Pulmonary artery endothelial cell (primary cell): ENCODE measurements around the gene PGA5. TPM values are rescaled to one million over a fixed set of nuclear protein-coding genes. Genes with fewer than 3 reads are reported as not detected.
"Not testable (repeated sequence)": the region's sequence is repeated elsewhere in the genome, so short reads cannot be mapped to it uniquely, and the experiment has no call there.

Experiments
- DNase-seq: peaks from one replicate; pipeline ENCODE4 v3.0.0-alpha.2; 2011; ENCODE audit warnings: low read depth, low spot score
- total RNA-seq: library from RNA; depleted of rRNA; stranded (reverse); fragments of >200 nt; gene quantifications from 2 replicates; pipeline ENCODE4 v1.2.3, GENCODE V29; 2014

Gene PGA5
- not detected in 2 replicates for total RNA-seq

DNA sequence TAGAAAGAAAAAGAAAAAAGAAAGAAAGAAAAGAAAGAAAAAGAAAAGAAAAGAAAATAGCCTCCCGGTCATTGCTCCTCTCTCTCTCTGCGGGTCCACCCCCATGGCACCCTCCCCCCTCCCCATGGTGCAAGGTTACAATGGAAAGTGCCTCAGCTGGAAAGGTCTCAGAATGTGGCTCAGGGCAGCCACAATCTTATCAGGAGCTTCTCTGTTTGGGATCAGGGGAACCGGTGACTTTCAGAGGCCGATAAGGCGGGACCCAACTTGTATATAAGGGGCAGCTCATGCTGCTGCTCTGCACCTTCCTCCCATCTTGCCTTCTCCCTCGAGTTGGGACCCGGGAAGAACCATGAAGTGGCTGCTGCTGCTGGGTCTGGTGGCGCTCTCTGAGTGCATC, at the start of gene PGA5:
Gene PGA5 (plus strand): TSS at position 301 of the 400 bp plus-strand sequence. CDS start 52 bp downstream, at position 353.
- DNase-seq: not testable (repeated sequence)

DNA sequence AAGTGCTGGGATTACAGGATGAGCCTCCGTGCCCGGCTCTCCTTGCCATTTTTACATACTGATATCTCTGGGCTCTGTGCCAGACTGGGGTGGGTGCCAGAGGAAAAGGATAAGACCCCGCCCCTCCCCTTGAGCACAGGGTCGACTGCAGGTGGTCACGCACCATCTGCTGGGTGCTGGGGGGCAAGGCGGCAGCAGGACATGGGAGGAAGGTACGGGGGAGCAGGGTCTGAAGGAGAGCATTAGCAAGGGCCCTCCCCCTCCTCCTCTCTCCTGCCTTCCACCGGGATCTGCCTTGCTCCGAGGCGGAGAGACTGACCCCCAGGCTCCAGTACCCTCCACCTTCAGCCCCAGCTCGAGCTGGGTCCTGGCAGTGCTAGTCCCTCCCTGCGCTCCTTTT, 47.4 kb upstream of the PGA5 start:
- DNase-seq: no peak

DNA sequence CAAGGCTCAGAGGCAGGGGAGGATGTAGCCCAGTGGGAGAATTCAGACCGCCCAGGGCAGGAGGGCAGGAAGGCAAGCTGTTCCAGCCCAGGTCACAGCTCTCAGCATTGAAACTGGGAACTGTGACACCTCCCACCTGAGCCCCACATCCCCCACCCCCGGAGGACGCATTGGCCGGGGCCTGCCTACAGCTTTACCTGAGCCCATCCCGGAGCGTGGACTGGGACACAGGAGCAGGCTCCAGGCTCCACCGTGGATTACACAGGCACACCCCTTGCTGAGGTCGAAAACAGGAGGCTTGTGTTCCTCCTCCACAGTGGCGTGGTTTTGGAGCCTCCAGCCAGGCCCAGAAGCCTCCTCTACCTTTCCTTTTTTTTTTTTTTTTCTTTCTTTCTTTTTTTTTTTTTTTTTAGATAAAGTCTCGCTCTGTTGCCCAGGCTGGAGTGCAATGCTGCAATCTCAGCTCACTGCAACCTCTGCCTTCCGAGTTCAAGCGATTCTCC, 46.8 kb upstream of the PGA5 start:
- no peak for DNase-seq

DNA sequence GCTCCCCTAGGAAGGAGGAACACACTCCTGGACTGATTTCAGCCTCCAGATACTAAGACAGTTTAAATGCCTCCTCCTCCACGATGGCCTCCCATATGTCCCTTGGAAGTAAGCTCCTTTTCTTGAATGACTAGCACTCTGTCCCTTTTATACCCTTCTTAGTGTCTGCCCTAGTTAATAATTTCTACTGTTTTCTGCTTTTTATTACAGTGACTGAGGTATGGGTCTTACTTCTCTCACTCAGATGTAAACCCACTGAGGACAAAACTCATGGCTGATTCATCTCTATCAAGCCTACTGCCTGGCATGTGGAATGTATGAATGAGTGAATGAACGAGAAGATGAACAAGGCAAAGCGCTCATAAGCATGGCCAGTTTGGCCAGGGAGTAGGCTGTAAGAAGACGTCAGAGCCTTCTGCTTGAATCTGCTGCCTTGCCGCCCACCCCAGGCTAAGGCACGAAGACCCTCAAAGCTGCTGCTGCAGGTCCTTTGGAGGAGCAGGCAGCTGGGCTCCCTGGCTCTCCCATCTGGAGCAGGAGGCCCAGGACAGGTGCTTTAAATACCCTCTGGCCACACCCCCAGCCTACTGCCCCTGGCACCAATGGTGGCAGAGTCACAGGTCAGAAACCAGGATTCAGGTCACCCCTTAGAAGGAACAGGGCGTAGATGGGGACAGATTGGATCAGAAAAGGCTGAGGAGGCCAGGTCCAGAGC, 45.8 kb upstream of the PGA5 start:
- no peak for DNase-seq

DNA sequence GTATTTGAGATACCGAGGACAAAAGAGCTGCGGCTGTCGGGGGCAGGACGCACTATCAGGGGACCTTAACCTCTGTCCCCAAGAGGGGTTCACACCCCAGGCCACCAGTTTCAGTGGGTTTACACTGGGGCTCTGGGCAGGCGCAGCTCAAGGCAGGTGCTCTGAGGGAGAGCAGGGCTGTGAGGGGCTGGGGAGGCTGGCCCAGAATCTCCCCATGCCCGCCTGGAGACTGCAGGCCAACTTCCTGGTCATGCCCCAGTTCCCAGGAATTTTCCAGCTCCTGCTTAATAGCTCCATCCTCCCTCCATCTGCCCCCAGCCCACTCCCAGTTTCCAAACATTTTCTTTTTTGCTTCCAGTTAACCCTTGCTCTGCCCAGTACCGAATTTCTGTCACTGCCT, 45.3 kb upstream of the PGA5 start:
- DNase-seq: no peak

DNA sequence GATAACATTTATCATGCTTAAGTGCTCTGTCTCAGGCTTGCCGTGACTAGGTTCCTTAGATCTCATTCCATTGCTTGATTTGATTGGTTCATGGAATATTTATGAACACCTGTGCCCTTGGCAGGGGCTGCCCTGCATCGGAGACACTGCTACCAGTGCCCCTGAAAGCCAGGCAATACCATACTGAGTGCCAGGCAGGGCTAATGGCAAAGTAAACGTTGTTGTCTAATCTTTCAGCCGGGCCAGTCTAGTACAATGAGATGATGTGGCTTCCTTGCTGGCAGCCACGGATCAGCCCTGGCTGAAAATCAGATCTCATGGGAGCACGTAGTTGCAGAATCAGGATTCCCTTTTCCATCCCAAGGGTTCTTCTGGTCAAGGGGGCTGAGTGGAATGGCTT, 42.6 kb upstream of the PGA5 start:
- no peak for DNase-seq

DNA sequence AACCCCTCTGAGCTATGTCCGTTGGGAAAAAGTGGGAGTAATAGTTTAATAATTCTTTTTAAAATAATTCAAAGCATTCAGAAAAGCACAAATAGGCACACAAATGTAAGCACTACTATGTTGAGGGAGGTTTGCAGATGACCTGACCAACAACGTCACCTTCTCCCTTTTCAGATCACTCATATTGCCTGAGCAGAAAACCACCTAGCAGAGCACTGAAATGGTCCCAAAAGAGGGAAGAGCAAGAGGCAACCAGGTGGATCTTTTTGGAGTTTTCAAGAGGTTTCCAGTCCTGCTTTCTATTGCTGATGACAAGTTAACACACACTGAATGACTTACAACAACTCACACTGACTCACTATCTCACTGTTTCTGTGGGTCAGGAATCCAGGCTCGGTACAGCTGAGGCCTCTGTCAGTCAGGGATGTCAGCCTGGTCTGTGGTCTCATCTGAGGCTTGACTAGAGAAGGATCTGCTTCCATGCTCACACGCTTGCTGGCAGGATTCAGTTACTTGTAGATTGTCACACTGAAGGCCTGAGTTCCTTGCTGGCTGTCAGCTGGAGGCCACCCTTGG, 41.9 kb upstream of the PGA5 start:
- no peak for DNase-seq

DNA sequence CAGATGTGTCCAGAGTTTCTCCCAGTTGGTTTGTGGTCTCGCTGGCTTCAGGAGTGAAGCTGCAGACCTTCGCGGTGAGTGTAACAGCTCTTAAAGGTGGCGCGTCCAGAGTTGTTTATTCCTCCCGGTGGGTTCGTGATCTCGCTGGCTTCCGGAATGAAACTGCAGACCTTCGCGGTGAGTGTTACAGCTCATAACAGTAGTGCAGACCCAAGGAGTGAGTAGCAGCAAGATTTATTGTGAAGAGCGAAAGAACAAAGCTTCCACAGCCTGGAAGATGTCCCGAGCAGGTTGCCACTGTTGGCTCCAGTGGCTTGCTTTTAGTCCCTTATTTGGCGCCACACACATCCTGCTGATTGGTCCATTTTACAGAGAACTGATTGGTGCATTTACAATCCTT, 39.5 kb upstream of the PGA5 start:
- DNase-seq: no peak

DNA sequence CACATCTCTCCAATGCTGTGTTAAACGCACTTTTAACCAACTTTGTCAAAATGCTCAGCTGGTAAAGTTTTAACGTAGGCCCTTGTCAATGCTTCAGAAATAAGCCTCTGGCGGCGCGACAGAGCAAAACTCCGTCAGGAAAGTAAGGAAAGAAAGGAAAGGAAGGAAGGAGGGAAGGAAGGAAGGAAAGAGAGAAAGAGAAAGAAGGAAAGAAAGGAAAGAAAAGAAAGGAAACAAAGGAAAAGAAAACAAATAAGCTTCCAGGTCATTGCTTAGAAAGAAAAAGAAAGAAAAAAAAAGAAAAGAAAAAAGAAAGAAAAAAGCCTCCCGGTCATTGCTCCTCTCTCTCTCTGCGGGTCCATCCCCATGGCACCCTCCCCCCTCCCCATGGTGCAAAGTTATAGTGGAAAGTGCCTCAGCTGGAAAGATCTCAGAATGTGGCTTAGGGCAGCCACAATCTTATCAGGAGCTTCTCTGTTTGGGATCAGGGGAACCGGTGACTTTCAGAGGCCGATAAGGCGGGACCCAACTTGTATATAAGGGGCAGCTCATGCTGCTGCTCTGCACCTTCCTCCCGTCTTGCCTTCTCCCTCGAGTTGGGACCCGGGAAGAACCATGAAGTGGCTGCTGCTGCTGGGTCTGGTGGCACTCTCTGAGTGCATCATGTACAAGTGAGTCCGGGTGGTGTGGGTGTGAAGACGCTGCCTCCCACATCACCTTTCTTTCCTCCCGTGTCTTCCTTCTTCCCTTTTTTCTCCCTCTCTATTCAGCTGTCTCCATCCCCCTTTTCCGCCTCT, 37.8 kb upstream of the PGA5 start, which contains the start of gene PGA3:
Gene PGA3 (plus strand): TSS at position 566 of the 797 bp plus-strand sequence. CDS start 50 bp downstream, at position 616.
- DNase-seq: not testable (repeated sequence)

DNA sequence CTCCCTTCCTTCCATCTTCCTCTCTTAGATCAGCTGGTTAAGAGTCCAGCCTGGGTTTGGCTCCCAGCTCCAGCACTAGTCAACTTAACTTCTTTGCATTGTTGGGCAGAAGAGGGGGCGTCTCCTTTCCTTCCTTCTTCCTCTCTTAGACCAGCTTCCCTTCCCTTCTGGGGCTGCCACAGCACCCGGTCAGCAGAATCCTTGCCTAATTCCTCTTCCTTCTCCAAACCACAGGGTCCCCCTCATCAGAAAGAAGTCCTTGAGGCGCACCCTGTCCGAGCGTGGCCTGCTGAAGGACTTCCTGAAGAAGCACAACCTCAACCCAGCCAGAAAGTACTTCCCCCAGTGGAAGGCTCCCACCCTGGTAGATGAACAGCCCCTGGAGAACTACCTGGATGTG, 37.1 kb upstream of the PGA5 start:
- not testable (repeated sequence) for DNase-seq

DNA sequence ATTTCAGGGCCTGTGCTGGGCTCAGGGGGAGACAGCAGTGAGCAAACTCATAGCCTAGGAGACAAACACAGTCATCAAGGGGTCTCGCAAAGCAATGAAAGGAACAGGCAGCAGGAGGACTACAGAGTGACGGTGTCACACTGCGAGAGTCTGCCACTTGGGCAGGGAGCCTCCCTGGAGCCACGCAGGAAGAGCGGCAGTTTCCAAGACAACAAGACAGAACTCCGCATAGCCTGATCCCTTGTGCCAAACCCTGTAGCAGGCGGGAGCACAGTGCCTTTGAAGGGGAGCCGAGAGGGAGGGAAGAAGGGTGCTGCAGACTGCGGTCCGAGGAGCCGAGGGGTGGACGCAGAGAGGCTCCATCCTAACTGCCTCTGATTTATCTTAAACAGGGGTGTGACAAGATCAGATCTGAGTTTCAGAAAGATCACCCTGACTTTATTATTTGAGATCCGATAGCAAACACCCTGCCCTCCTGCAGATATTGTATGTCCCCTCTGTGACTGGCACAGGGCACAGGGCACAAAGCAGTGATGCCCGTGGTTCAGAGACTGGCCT, 36.4 kb upstream of the PGA5 start:
- DNase-seq: not testable (repeated sequence)

DNA sequence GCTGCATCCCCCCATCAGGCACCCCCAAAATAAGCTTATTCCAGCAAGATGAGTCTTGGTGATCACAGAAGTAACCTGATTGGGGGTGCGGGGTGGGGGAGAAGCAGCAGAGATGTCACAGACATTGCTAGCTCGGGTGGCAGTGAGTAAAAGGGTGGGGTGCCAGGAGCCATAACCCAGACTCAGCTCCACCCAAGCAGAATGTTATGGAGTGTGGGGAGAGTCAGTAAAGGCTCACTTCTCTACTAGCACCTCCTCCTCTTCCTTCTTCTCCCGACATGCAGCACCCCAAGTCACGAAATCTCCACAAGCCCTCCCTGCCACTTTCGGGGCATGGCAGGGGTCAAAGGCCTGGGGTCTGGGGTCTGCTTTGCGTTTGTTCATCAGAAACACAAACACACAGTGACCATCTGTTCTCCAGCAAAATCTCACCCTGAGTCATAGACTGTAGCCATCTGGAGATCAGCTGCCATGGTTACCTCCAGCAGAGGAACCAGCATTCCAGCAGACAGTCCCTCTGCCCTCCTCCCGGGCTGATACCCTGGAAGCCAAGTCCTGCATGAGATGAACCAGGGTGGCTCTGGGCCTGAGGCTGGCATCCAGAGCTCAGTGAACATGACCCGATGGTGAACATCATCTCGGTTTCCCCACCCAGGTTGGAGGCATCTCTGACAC, 33.2 kb upstream of the PGA5 start:
- DNase-seq: not testable (repeated sequence)

DNA sequence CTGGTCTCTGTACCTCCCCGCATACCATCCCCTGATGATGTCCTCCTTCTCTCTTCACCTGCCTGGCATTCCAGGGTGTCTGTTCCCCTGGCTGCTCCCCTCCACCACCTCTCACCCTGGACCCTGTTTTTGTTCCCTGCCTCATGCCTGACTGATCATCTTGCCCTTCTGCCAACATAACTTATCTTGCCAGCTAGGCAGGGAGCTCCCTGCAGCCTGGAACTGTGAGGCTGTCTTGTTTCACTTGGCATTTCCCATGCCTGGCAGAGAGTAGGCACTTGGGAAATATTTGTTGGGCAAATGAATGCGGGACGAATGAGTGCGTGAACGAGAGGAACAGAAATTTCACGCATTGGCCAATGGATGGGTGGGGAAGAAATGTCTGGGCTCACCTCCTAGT, 30.3 kb upstream of the PGA5 start:
- DNase-seq: not testable (repeated sequence)

DNA sequence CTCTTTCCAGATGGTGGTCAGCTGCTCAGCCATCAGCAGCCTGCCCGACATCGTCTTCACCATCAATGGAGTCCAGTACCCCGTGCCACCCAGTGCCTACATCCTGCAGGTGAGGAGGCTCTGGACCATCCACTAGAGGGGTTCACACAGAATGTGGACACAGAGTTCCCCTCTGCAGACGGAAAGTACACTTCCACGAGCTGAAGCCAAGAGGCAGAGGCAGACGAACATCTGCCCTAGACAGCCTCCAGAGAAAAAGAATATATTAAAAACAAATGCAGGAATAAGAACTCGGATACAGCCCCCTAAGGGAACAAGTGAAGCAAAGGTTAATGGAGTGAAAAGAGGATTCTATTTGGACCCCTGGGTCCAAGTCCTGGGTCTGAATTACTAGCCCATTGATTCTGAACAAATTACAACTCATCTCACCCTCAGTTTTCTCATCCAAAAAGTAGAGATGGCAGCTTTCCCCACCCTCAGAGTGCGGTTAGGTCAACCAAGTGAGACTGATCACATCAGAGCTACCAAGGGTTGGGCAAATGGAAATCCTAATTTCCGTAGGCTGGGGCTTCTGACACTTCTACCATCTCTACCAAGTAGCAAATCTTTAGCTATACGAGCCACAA, 29.5 kb upstream of the PGA5 start:
- DNase-seq: not testable (repeated sequence)

DNA sequence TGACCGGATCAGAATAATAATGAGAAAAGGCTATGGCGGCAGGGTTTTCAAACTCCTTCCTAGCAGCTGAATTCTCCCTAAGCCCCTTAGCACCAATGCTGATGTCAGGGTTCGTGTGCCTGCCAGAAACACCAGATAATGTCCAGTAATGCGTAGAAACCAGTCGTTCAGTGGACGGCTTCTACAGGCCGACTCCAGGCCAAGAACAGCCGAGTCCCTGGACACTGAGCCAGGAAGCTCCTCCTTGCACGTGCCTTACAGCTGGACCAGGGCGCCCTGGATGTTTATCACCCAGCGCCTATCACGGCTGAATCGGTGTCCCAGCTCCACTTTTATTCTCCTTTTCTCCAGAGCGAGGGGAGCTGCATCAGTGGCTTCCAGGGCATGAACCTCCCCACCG, 28.8 kb upstream of the PGA5 start:
- DNase-seq: not testable (repeated sequence)

DNA sequence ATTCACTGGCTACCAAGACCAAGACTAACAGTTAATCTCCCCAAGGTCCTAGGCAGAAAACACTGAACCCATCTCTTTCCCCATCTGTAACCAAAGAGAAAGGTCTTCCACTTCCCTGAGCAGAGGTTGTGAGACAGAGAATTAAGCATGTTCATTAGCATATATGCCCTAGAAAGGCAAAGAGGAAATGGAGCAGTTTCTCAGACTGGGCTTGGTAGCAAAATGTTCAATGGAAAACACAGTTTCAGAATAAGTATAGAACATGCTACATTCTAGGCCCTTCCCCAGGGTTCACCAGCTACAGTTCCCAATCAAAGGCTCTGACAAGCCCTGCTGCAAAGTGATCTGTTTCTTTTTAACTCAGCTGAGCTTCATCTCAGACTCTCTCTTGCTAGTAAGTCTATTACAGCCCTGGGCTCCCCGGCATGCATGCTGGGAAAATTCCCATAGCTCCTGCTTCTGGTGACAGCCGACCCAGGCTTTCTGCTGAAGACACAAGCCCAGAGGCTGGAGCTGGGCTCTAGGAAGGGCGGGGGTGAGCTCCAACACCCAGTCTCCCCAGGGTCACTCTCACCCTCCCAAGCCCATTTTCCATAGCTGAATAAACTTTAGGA, 27.2 kb upstream of the PGA5 start:
- DNase-seq: not testable (repeated sequence)

DNA sequence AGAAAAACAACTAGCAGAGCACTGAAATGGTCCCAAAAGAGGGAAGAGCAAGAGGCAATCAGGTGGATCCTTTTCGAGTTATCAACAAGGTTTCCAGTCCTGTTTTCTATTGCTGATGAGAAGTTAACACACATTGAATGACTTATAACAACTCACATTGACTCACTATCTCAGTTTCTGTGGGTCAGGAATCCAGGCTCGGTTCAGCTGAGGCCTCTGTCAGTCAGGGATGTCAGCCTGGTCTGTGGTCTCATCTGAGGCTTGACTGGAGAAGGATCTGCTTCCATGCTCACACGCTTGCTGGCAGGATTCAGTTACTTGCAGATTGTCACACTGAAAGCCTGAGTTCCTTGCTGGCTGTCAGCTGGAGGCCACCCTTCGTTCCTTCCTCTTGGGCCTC, 22.7 kb upstream of the PGA5 start:
- DNase-seq: not testable (repeated sequence)

DNA sequence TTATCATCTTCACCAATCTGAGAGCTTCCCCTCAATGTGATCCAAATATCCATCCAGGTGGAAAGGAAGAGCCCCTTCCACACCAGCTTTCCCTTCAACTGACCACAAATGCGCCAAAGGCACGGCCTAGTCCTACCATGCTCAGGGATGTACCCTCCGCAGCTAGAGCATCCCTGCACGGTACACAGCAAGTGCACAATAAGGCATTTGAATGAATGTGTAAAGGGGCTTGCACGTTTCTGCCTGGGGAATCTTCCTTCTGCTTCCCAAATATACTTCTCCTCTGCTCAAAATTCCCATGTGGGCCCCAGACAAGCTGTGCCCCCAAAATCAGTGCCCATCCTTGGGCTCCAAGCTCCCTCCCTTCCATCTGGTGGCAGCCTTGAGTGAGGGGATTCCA, 22.0 kb upstream of the PGA5 start:
- not testable (repeated sequence) for DNase-seq

DNA sequence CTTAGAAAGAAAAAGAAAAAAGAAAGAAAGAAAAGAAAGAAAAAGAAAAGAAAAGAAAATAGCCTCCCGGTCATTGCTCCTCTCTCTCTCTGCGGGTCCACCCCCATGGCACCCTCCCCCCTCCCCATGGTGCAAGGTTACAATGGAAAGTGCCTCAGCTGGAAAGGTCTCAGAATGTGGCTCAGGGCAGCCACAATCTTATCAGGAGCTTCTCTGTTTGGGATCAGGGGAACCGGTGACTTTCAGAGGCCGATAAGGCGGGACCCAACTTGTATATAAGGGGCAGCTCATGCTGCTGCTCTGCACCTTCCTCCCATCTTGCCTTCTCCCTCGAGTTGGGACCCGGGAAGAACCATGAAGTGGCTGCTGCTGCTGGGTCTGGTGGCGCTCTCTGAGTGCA, 18.9 kb upstream of the PGA5 start, which contains the start of gene PGA4:
Gene PGA4 (plus strand): TSS at position 301 of the 400 bp plus-strand sequence. CDS start 54 bp downstream, at position 355.
- DNase-seq: not testable (repeated sequence)

DNA sequence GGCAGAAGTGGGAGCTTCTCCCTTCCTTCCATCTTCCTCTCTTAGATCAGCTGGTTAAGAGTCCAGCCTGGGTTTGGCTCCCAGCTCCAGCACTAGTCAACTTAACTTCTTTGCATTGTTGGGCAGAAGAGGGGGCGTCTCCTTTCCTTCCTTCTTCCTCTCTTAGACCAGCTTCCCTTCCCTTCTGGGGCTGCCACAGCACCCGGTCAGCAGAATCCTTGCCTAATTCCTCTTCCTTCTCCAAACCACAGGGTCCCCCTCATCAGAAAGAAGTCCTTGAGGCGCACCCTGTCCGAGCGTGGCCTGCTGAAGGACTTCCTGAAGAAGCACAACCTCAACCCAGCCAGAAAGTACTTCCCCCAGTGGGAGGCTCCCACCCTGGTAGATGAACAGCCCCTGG, 18.3 kb upstream of the PGA5 start:
- not testable (repeated sequence) for DNase-seq
